H1 (cell line): ENCODE measurements around the gene SYK. TPM values are rescaled to one million over a fixed set of nuclear protein-coding genes. Genes with fewer than 3 reads are reported as not detected.

Source experiments
- ATF2 ChIP-seq: IDR thresholded peaks from 2 replicates; pipeline ENCODE4 v1.6.1; 2012; ENCODE audit warnings: low read length, inconsistent platforms
- BCL11A ChIP-seq, 2 experiments: IDR thresholded peaks; one replicate each; pipeline ENCODE4 v1.6.1; 2011; ENCODE audit warnings: low read depth in 2 of 2, low read length in 2 of 2, mild to moderate bottlenecking in 2 of 2
- CBX5 ChIP-seq: fragments of 300-800, 300-1000 bp; sonication (generic); IDR thresholded peaks from 2 replicates; pipeline ENCODE4 v1.7.1; 2016; ENCODE audit warnings: antibody characterized with exemption, low read length, low read depth
- CEBPB ChIP-seq: IDR thresholded peaks from 2 replicates; pipeline ENCODE4 v1.6.1; 2012; ENCODE audit warnings: low read depth, low read length
- CHD1 ChIP-seq: IDR thresholded peaks from 2 replicates; pipeline ENCODE4 v1.6.1; 2012; ENCODE audit warnings: low read depth, low read length, improper control_type of control experiment
- CHD7 ChIP-seq: fragments of 300-600 bp; sonication (generic); IDR thresholded peaks from 2 replicates; pipeline ENCODE4 v1.7.1; 2012; ENCODE audit warnings: low read length, moderate library complexity, mild to moderate bottlenecking, inconsistent platforms; ENCODE audit not compliant: insufficient replicate concordance
- KDM5A ChIP-seq: fragments of 200-600 bp; IDR thresholded peaks from 2 replicates; pipeline ENCODE4 v1.7.1; 2012; ENCODE audit warnings: mild to moderate bottlenecking, low read length, inconsistent platforms, mixed read lengths
- RNF2 ChIP-seq: fragments of 200-900, 300-1000 bp; sonication (generic); IDR thresholded peaks from 2 replicates; pipeline ENCODE4 v1.7.1; 2016; ENCODE audit warnings: borderline replicate concordance, low read depth, mild to moderate bottlenecking, antibody characterized with exemption, low read length; ENCODE audit not compliant: poor library complexity, severe bottlenecking; ENCODE audit errors: missing control alignments
- RXRA ChIP-seq: IDR thresholded peaks from 2 replicates; pipeline ENCODE4 v1.6.1; 2011; ENCODE audit warnings: low read depth, mild to moderate bottlenecking, low read length, moderate library complexity; ENCODE audit not compliant: insufficient read depth
- YY1 ChIP-seq: IDR thresholded peaks from 2 replicates; pipeline ENCODE4 v1.6.1; 2011; ENCODE audit warnings: low read depth, mild to moderate bottlenecking, low read length
- polyA plus RNA-seq, 7 experiments: library from polyadenylated mRNA; depleted of rRNA in 3 of 7; stranded (reverse) in 5 of 7; unstranded in 2 of 7; fragments of >200 nt in 5 of 7; fragments of 200-250 nt in 2 of 7; gene quantifications; 1 replicate in 5 of 7; 2 replicates in 1 of 7; 4 replicates in 1 of 7; pipeline versions ENCODE4 v1.2.1 to v1.2.3, GENCODE V29; 2011 to 2013; ENCODE audit warnings: missing spikeins in 2 of 7, mixed read lengths in 2 of 7
- total RNA-seq: library from RNA; stranded (reverse); fragmentation: NEBNext Ultra II Directional; extraction: Animal tissue kit (Norgen Biotek cat#: 25700); gene quantifications from 2 replicates; pipeline ENCODE4 v1.2.1, GENCODE V29; 2021

Gene SYK
- total and polyA plus RNA-seq, 2 of the 8 experiments (the other 6 are each of a cell fraction or from before 2014, with no cell fraction given) = 1.5 to 4.4 TPM

GRCh38 chr9:90770927-90771326 lies 30.7 kb upstream of the SYK start (continued):
- no peak for TF ChIP-seq CHD7
- no peak for TF ChIP-seq RXRA
- TF ChIP-seq BCL11A (IDR thresholded peaks at IDR 0.05; ENCODE audit: low read depth in 2 of 2, low read length in 2 of 2) = no peak
- no peak for TF ChIP-seq CBX5
- no peak for TF ChIP-seq CEBPB
- no peak for TF ChIP-seq KDM5A
- no peak for TF ChIP-seq YY1
- TF ChIP-seq ATF2 = no peak
- TF ChIP-seq CHD1 = no peak
- no peak for TF ChIP-seq RNF2
